Measurements from ENCODE around the gene GALNT13. TPM values are rescaled to one million over a fixed set of nuclear protein-coding genes. Genes with fewer than 3 reads are reported as not detected.

The GALNT13 gene
- total and polyA plus RNA-seq, 2 of the 13 experiments (the other 11 are each of a cell fraction or from before 2014, with no cell fraction given) = 1.3 to 5.0 TPM

GRCh38 chr2:154480521-154480920, 608.8 kb downstream of the GALNT13 start (continued):
- TF ChIP-seq ZBTB49 (CRISPR knock-in tag; IDR thresholded peaks at IDR 0.05; ENCODE audit: borderline replicate concordance) (no peak), HOXD1 (CRISPR knock-in tag; IDR thresholded peaks at IDR 0.05) (no peak), NR2F2 (IDR thresholded peaks at IDR 0.05; ENCODE audit: borderline replicate concordance, low read depth) (no peak), U2AF2 (IDR thresholded peaks at IDR 0.05; ENCODE audit: low read depth, low read length) (no peak), THAP7 (CRISPR knock-in tag; IDR thresholded peaks at IDR 0.05) (no peak), HCFC1 (IDR thresholded peaks at IDR 0.05; ENCODE audit: low read depth, low read length) (no peak)

- intact Hi-C loops (cut with micrococcal nuclease; ENCODE audit: unreplicated experiment) (loop anchor here (5.0 kb wide), 1 partner anchor 34 kb away; no protein-coding TSS in a partner anchor), in situ Hi-C loops (cut with HindIII; ENCODE audit: extremely low pct_ligation_motif_present, low pct_unique_long_range_greater_than_20kb) (no loop called here)
- Histone ChIP-seq H3K79me2 (ENCODE audit: insufficient read depth, low read length) (no peaks in the 10 kb centered on the region), H3K4me3 (replicated peaks in 1 of 3; ENCODE audit: insufficient read depth in 1 of 3, low read depth in 2 of 3, low read length in 3 of 3) (no peak overlapping the region), H3K4me1 (ENCODE audit: insufficient read depth, low read length) (peaks cover 39% of the 10 kb centered on the region), H3K9me3 (ENCODE audit: low read length) (no peaks in the 10 kb centered on the region), H3K4me2 (ENCODE audit: low read depth, low read length) (no peak overlapping the region), H3K9ac (ENCODE audit: insufficient read depth, low read depth, low read length) (no peak overlapping the region), H2AFZ (ENCODE audit: low read length) (no peak overlapping the region), H4K20me1 (ENCODE audit: insufficient read depth, low read length) (no peaks in the 10 kb centered on the region), H3K36me3 (replicated peaks in 1 of 2; ENCODE audit: control insufficient read depth in 1 of 2, insufficient read depth in 2 of 2, low read length in 2 of 2) (no peaks in the 10 kb centered on the region), H3K27me3 (ENCODE audit: control insufficient read depth in 1 of 2, insufficient read depth in 2 of 2, low read length in 2 of 2) (no peaks in the 10 kb centered on the region), H3K27ac (ENCODE audit: extremely low read length, insufficient read depth, low read length) (no peak overlapping the region)
- WGBS (ENCODE audit: low lambda C conversion rate) = 62% methylated on average over 2 of the region's 2 CpGs
- BruUV-seq (replicated peaks) = no TSS peak
- DNase-seq (ENCODE audit: low spot score) (no peak), ATAC-seq (no peak), FAIRE-seq (no peak)
- ChIA-PET POLR2A (no interaction called here), CTCF (ENCODE audit: low intra/inter-chr PET ratio, low total read pairs) (no interaction called here)
- TF ChIP-seq TOE1 (CRISPR knock-in tag; IDR thresholded peaks at IDR 0.05) (no peak), ZNF510 (CRISPR knock-in tag; IDR thresholded peaks at IDR 0.05; ENCODE audit: low read depth) (no peak), PATZ1 (CRISPR knock-in tag; IDR thresholded peaks at IDR 0.05) (no peak), THAP7 (CRISPR knock-in tag; IDR thresholded peaks at IDR 0.05) (no peak), HMG20A (CRISPR knock-in tag; IDR thresholded peaks at IDR 0.05; ENCODE audit: borderline replicate concordance) (no peak), FOXO4 (CRISPR knock-in tag; conservative IDR thresholded peaks at IDR 0.05) (no peak), ZNF605 (CRISPR knock-in tag; IDR thresholded peaks at IDR 0.05) (no peak)
Measured at GRCh38 chr2:154481336-154481735, 609.6 kb downstream of the GALNT13 start.
